Measurements from ENCODE around the gene LRP6.

- TF ChIP-seq ZNF274 (IDR thresholded peaks at IDR 0.05; ENCODE audit: borderline replicate concordance, extremely low read depth, low read length) (no peak), POLR2AphosphoS5 (IDR thresholded peaks at IDR 0.05; ENCODE audit: low read depth, low read length) (no peak), JUN (IDR thresholded peaks at IDR 0.05; ENCODE audit: low read depth, low read length) (no peak), CTCF (IDR thresholded peaks at IDR 0.05; ENCODE audit: control extremely low read depth in 1 of 3, insufficient read depth in 1 of 3, low read depth in 1 of 3, low read length in 3 of 3) (no peak), NRF1 (IDR thresholded peaks at IDR 0.05; ENCODE audit: low read depth, low read length) (no peak), RFX5 (IDR thresholded peaks at IDR 0.05; ENCODE audit: borderline replicate concordance, low read depth, low read length) (no peak), CEBPB (IDR thresholded peaks at IDR 0.05; ENCODE audit: low read depth, low read length) (no peak), KDM1A (IDR thresholded peaks at IDR 0.05; ENCODE audit: borderline replicate concordance, low read length) (no peak), POLR2A (IDR thresholded peaks at IDR 0.05; ENCODE audit: control extremely low read depth in 1 of 2, low read depth in 2 of 2, low read length in 2 of 2) (no peak), JUND (IDR thresholded peaks at IDR 0.05; ENCODE audit: low read length) (no peak)
These were observed 113.2 kb downstream of the LRP6 start for GRCh38 chr12:12153596-12153995.

All from H1 (cell line).